HG03521 (cell line): ENCODE data around the gene CH25H.

Experiments
- ATAC-seq: cut with Tn5 transposase; IDR thresholded peaks from one replicate; pipeline ENCODE4 v1.9.1; 2021; ENCODE audit warnings: mild to moderate bottlenecking, moderate library complexity; ENCODE audit not compliant: unreplicated experiment

Gene CH25H

DNA sequence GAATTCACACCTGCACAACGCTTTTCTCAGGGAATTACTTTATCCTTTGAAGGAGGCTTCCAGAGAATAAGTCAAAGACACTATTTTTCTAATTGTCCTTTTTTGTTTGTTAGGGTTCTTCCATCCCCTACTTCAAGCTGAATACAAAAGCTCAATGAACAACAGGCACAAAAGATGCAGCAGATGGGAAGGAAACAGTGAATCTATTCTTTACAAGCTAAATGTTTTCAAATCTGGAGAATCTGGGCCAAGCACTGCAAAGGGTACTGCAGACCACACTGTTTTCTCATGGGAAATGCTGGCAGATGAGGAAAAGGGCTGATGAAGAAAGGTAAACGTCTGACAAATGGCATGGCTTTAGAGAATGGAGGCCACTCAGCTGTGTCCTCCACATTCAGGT is 25.9 kb upstream of the CH25H start:
- ATAC-seq, result no peak

- no peak for ATAC-seq
Observed at GRCh38 chr10:89228962-89229361, 21.8 kb upstream of the CH25H start.

GRCh38 chr10:89228146-89228545 is 21.0 kb upstream of the CH25H start:
- no peak for ATAC-seq

DNA sequence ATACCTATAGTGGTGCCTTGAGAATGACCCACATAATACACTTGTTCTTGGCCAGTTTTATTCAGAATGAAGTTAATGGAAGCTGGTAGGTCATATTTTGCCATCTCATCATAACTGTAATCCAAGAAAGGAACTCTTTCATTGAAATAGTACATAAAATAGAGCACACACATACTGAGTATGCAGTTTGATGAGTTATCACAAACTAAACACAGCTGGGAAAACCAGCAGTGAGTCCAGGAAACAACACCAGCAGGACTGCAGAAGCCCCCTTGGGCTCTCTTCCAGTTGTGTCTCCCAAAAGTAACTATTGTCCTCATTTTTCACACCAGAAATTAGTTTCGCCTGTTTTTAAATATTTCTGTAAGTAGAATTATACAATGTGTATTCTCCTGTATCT is 19.8 kb upstream of the CH25H start:
- no peak for ATAC-seq

DNA sequence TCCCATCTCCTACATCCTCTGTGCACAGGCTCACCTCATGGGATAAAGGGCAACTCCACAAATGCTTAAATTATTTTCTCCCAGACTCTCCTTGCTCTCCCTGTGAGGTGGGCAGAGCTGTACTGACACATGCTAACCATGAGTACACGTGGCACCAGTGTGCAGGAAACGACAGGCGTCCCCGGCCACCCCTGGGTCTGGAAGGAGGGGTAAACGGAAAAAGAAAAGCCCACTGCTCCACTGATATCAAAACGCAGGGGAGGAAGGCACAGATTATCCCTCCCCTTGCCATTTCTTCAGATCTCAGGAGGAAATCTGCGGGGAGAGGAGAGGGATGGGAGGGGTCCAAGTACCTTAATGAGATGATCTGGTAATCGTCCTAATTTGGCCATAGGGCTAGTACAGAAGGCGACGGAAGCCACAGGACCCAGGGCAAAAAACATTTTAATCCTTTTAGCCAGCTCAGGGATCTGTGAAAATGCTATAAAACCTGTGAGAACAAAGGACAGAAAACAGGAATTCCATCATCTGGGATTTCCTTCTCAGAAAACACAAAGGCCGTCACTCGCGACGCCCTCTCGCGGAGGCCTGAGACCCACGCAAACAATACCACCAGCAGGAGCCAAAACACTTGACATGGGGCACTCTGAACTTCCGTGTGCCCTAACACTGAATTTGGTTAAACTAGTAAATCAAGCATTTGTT is 17.8 kb upstream of the CH25H start:
- ATAC-seq, result no peak

DNA sequence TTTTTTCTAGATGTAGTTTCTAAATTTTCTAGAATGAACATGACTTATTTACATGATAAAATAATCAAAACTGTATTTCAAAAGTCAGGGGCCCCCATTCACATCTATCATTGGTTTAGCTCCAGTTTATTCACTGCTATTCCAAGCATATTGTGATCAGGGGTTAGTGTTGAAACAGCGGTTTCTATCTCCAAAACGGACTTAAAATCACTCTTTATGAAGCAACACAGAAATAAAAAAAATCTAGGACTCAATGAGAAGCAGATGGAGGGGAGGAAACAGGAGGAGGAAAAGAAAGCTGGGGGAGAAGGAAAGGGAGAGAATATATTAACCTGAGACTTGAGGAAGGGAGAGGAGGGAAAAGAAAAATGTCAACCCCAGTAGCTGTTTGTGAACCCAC is 14.8 kb upstream of the CH25H start:
- ATAC-seq, result no peak

DNA sequence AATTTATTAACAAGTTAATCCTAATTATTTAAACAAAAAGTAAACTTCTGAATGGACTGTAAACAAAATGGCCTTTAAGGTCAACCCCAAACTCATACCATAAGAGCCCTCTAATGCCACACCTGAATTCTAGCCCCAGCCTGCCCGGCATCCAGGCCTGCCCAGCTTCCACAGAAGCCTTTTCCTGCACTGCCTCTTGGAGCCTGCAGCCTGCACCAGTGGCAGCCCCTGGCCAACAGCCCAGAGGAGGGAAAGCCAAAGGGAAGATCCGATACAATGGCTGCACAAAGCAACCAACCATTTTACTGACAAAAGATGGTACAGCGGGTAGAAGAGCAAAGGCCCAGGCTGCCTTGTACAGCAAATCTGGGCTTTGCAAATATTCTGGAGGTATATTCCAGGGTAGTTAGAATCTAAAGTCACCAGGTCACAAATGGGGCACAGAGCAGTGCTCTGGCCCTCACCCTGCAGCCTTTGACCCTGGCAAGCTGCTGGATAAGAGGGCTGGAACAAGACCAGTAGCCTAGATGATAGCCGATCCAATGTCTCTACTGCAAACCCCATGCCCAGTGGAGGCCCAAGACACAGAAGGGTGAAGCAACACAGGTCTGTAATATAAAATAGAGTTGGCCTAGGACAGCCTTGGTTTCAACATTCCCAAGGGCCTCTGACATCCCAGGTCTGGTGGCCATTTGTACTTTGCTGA is 12.5 kb upstream of the CH25H start:
- no peak for ATAC-seq

GRCh38 chr10:89217057-89217990 is 10.2 kb upstream of the CH25H start:
- ATAC-seq, result no peak

DNA sequence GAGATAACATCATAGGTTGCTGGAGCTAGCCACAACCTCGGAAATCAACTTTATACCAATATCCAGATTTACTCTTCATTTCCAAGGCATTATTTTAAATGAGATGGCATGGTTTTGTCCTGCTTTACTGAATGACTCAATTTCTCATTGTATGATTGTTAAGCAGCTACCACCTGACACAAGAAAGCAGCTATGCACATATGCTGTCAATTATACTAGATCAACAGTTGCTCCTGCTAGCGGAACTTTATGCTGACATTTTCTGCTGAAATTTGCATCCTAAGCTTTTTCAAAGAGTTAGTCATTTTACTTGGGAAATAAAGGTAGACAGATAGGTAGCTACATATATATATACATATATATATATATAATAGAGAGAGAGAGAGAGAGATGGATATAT is 8.9 kb upstream of the CH25H start:
- ATAC-seq, result no peak

DNA sequence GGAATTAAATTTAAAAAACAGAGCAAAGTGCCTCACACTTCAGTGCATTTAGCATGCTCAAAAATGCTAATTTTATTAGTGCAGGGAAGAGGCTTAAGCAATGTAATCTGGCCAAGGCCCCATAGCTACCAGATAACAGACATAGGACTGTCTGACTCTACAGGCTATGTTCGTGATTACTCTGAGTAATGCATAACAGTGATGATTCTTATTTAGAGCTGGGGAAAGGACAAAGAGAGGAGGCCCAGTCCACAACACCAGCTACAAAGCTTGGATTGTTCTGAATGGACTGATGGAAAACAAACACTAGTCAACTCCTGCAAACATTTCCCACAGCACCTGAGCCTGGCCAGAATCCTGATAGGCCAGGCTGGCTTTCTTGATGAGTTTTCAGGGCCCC is 8.4 kb upstream of the CH25H start:
- no peak for ATAC-seq

DNA sequence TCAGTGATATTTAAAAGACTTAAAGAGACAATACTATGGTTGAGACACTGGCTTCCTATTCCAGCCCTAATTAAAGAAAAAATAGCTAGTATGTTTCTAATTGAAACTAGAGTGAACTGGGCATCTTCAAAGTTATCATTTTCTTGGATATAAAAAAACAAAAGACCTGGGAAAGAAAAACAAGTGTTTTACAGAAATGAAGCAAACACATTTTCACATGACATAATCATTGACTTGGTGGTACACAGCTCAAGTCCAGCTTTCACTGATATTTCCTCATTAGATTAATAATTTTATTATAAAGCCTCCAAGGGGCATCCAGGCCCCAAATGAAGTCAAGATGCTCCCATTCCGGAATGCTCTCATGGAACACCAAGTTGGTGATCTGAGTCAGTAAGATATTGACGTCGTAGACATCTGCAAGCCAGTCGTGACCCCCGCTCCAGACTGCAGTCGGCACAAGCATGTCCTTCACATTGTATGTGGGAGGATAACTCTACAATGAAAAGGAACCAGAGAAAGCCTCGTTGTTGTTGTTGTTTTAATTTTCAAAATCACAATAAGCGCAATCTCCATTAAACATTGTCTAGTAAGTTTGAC is 7.5 kb upstream of the CH25H start:
- ATAC-seq, result no peak

- no peak for ATAC-seq
Observed at GRCh38 chr10:89213191-89213808, 6.2 kb upstream of the CH25H start.

GRCh38 chr10:89210794-89211425 is 3.8 kb upstream of the CH25H start:
- ATAC-seq, result no peak

DNA sequence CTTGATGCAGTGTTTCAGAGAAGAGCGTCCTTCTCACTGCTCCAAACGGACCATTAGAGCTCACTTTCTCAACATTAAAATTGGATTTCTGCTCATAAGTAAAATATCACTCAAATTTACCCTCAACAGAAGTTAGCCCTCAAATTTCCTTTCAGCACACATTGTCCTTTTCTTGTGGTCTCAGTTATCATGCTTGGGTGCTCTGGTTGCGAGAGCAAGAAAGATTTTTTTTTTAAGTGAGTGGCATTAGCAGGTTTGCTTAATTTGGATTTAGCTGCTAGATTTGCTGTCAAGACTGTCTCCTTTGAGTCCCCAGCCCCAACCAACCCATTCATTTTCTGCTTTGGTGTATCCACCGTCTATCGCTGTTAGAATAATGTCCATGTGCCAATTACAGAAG is 2.6 kb upstream of the CH25H start:
- ATAC-seq, result no peak

- no peak for ATAC-seq
Observed at GRCh38 chr10:89207801-89208551, 859 bp upstream of the CH25H start.

DNA sequence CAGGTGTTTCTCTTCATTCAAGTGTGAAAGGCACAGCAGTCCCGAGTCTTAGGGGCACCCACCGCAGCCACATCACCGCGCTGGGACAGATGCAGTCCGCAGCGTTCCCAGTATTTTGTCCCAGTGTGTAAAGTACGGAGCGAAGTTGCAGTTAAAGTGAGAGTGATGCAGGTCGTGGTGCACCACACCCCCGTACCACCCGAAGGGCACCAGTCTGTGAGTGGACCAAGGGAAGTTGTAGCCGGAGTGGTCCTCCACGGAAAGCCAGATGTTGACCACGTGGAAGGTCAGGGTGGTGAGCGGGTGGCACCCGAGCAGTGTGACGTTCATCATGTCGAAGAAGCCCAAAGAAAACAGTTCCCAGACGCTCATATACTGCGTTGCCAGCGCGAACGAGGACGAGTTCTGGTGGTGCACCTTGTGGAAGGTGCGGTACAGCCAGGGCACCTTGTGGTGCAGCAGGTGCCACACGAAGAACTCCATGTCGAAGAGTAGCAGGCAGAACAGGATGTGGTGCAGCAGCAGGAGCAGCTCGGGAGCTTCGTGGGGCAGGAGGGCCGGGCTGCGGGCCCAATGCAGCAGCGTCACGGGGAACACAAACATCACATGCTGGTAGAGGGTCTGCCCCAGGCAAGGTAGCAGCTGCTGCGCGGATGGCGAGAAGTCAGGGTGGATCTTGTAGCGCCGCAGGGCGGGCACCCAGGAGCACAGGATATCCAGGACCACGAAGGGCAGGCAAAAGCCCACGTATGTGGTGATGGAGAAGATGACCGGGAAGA is 526 bp downstream of the CH25H start:
- ATAC-seq, result no peak

DNA sequence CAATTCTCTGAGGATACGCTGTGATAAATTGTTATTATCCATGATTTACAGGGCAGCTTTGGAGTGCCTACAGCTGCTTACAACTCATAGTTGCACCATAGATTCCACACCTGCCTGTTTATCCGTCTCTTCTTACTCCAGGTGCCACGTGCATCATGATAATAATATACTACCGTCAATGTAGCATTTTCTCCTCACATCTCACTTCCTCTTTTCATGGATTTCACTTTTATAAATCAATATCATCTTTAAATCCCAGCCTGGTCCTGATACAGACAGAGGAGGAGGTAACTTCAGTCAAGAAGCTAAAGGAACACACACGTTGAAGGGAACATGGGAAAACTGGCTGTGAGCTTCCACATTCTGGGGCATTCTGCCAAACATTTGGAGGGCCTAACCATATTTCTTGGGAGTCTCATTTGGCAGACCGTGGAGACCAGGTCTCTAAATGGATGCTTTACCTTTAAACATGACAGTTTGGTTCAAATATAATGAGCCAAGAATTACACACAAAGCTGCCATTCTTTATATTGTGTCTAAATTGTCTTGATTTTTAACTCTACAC is 2.4 kb downstream of the CH25H start:
- ATAC-seq, result no peak

DNA sequence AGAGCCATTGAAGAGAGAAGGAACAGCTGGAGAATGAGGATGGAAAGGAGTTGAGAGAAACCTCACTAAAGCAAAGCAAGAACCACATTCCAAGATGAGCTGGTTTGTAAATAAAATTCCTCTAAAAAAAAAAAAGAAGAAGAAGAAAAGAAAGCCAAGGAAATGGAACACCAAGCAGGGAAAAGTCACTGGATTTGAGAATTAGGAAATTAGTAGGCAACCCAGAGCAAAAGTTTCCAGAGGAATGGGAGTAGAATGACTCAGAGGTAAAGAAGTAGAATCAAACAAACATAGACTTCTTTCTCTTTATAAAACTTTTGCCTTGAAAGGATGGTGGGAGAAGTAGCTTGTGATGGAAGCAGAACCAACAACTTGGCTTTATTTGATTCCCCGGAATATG is 3.9 kb downstream of the CH25H start:
- ATAC-seq, result no peak

DNA sequence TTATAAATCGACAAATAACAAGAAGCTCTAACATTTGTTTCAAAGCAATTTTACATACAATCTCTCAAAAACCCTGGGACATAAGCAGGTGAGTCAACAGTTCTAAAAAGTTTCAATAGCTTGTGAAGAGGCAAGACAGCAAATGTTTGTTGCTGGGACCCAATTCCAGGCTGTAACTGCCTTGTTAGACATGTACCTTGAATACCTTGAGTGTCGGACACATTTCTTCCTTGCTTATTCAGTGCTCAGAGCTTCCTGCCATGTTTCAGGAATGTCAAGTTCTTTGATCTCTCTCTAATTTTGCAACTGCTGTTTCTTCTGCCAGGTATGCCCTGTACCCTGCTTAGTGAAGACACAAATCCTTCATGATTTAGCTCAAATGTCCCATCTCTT is 5.1 kb downstream of the CH25H start:
- no peak for ATAC-seq
